HT-29 (cell line): Measurements from ENCODE around the gene RDH16. TPM values are rescaled to one million over a fixed set of nuclear protein-coding genes. Genes with fewer than 3 reads are reported as not detected.
A peak's percentile ranks its signal among the peaks of the same experiment; 100 is the strongest.
"Not testable (repeated sequence)": the region's sequence is repeated elsewhere in the genome, so short reads cannot be mapped to it uniquely, and the experiment has no call there.

Experiments
- DNase-seq: peaks from one replicate; pipeline ENCODE4 v3.0.0-alpha.2; 2015; ENCODE audit warnings: low spot score
- total RNA-seq: library from RNA; depleted of rRNA; stranded (reverse); fragments of >200 nt; shearing (Covaris generic); gene quantifications from 2 replicates; pipeline ENCODE4 v1.2.3, GENCODE V29; 2014

The RDH16 gene
- total RNA-seq, 1 experiment from 2014 or later: not detected

GRCh38 chr12:56954057-56954957 is 3.1 kb downstream of the RDH16 start:
- no peak for DNase-seq

- no peak for DNase-seq
Observed at GRCh38 chr12:56953314-56953713, 4.1 kb downstream of the RDH16 start.

GRCh38 chr12:56951582-56952339 is 5.6 kb downstream of the RDH16 start:
- no peak for DNase-seq

DNA sequence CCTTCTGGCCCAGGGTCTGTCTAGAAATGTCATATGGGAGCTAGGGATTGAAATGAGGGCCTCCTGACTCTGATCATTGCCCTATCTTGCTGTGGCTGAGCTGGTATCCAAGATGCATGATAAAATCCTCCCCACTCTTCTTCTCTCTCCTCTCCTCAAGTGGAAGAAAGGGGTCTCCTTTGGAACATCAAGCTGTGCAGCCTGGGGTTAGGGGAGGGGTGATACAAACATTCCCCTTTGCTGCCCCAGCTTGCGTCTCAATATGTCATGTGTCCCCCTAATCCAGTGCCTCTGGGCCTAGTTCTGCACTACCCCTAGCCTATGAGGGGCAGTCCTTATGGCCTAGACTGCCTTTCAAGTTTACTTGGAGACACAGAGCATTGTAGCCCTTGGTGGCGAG is 8.5 kb downstream of the RDH16 start:
- no peak for DNase-seq

- DNase-seq: no peak
Observed at GRCh38 chr12:56948457-56948777, 9.0 kb downstream of the RDH16 start.

GRCh38 chr12:56947633-56948456 is 9.6 kb downstream of the RDH16 start:
- peak; percentile 63 for DNase-seq

GRCh38 chr12:56943878-56944277 is 13.5 kb downstream of the RDH16 start:
- DNase-seq: no peak

- not testable (repeated sequence) for DNase-seq
Observed at GRCh38 chr12:56943374-56943773, 14.0 kb downstream of the RDH16 start.

- DNase-seq: peak; percentile 5
Observed at GRCh38 chr12:56941299-56942017, 15.9 kb downstream of the RDH16 start.

DNA sequence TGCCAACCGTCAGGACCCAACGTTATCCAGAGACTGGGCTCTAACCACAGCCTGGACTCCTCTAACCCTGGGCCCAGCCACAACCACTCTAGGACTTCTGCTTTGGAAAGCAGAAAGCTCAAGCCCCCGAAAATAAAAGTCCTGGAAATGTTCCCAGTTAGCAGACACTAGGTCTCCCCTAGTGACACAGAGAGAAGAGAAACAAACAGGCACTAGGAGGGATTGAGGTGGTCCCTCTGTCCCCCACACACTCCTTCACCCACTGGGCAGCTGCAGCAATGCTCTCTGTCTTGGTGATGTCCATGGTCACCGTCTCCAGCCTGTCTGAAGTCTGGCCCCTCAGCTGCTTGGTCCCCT is 16.5 kb downstream of the RDH16 start:
- DNase-seq: not testable (repeated sequence)

DNA sequence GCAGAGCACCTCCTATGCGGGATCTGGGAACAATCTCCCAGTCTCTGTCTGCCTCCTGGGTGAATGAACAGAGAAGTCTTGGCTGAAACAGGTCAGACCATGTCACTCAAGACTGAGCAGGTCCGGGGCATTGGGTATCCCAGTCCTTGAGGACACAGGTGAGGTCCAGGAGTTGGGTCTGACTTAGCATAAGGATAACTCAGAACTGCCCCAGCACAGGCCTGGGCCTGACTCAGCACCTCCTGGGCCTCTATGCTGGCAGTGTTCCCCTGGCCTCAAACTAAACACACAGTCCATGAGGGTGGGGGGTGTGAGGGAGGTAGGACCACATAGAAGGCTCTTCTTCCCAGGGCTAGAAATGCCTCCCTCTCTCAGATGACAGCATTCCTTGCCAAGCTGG is 21.7 kb downstream of the RDH16 start:
- no peak for DNase-seq

GRCh38 chr12:56935157-56935556 is 22.3 kb downstream of the RDH16 start:
- no peak for DNase-seq

GRCh38 chr12:56933826-56934625 is 23.4 kb downstream of the RDH16 start, which contains the start of gene SDR9C7:
Gene SDR9C7, minus strand, starts transcription at chr12:56934408. Its CDS starts 147 bp downstream, at chr12:56934261.
- no peak for DNase-seq

DNA sequence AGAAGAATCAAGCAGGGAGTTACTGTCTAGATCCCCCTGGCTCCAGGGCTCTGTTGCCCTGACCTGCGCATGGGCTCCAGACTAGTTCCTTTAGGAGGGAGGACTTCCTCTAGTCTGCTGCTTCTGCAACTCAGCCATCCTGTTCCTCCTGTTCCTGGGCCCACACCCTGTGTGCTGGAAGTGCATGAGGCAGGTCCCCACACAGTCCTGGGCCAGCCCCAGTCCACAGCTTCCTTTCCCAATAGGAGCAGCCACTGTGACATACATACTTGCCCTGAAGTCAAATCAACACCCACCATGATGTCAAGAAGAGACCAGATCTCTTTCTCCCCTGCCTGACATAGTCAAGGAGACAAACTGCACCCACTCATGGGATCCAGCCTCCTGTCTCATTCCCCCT is 24.5 kb downstream of the RDH16 start:
- no peak for DNase-seq

DNA sequence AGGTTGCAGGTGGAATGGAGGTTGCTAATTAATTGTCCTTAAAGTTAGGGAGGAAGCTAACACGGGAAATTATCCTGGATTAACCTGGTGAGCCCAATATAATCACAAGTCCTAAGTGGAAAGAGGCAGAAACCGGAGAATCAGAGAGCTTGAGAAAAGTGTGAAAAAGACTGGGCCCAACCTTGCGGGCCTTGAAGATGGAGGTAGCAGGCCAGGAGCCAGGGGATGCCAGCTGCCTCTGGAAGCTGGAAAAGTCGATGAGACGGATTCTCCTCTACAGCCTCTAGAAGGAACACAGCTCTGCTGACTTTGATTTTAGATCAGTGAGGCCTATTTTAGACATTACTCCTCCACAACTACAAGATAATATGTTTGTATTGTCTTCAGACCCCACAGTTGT is 25.3 kb downstream of the RDH16 start:
- no peak for DNase-seq

DNA sequence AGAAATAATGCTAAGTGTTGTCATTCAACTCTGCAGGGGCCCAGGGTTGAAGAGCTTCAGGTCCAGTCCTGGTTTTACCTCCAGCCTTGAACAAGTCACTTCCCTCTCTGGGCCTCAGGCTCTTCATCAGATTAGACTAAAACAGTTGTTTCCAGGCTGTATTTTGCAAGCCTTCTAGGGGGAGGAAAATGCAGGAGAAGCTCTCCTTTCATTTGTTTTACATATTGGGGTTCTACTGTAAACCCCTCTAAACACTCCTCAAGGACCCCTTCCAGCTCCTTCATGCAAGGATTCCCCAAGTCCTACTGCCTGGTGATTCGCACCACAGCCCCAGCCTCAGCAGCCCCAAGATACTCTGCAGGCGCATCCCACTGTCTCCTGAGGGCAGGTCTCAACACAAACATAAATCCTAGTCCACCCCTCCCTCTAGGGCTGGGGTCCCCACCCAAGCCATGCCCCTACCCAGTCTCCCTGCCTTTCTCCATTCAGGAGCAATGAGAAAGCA is 25.9 kb downstream of the RDH16 start:
- peak; percentile 9 for DNase-seq

GRCh38 chr12:56930241-56930640 is 27.2 kb downstream of the RDH16 start:
- DNase-seq: no peak

- DNase-seq: no peak
Observed at GRCh38 chr12:56929780-56930179, 27.6 kb downstream of the RDH16 start.

GRCh38 chr12:56928262-56928661 is 29.1 kb downstream of the RDH16 start:
- DNase-seq: no peak

DNA sequence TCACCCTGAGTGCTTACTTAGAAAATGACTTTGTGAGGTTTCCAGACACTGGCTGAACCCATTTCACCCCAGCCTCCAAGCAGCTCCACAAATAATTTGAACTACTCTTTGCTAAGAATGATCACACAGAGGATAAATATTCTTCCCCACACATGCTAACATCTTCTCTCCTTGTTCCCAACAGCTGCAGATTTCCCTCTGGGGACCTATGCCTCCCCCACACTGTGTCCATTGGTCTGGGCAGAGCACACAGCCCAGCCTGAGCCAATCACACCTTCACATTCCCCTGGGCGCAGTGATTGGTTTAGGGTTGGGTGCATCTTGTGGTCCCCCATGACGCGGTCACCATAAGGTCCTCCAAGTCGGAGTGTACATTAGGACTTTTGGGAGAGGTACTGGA is 30.1 kb downstream of the RDH16 start:
- no peak for DNase-seq
